ENCODE data around the gene EFR3B.
"Not testable (repeated sequence)": the region's sequence is repeated elsewhere in the genome, so short reads cannot be mapped to it uniquely, and the experiment has no call there.

DNA sequence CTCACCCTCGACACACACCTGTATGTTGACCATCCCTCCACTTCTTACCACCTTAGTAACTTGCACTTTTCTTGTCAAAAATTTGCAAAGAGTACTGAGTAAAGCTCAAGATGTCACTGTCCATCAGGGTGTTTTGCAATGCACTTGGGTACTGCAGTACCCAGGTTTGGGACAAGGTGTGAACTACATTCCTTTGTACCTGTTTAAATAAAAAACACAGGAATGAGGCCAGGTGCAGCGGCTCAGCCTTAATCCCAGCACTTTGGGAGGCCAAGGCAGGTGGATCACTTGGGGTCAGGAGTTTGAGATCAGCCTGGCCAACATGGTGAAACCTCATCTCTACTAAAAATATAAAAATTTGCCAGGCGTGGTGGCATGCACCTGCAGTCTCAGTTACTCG is 98.7 kb downstream of the EFR3B start:
- not testable (repeated sequence) for TF ChIP-seq RCOR1 (conservative IDR thresholded peaks at IDR 0.05; ENCODE audit: low read depth, low read length); TARDBP (IDR thresholded peaks at IDR 0.05; ENCODE audit: borderline replicate concordance); CHD4 (IDR thresholded peaks at IDR 0.05); YBX1 (IDR thresholded peaks at IDR 0.05); POLR2A (IDR thresholded peaks at IDR 0.05; ENCODE audit: low read depth, low read length); SIX5 (IDR thresholded peaks at IDR 0.05; ENCODE audit: low read depth, low read length, severe bottlenecking); EZH2 (IDR thresholded peaks at IDR 0.05; ENCODE audit: borderline replicate concordance, control insufficient read depth, low read depth, low read length)
- TF ChIP-seq, protein P1, sequence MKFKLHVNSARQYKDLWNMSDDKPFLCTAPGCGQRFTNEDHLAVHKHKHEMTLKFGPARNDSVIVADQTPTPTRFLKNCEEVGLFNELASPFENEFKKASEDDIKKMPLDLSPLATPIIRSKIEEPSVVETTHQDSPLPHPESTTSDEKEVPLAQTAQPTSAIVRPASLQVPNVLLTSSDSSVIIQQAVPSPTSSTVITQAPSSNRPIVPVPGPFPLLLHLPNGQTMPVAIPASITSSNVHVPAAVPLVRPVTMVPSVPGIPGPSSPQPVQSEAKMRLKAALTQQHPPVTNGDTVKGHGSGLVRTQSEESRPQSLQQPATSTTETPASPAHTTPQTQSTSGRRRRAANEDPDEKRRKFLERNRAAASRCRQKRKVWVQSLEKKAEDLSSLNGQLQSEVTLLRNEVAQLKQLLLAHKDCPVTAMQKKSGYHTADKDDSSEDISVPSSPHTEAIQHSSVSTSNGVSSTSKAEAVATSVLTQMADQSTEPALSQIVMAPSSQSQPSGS (IDR thresholded peaks at IDR 0.05; ENCODE audit: low read length): not testable (repeated sequence)
- TF ChIP-seq, protein P2, sequence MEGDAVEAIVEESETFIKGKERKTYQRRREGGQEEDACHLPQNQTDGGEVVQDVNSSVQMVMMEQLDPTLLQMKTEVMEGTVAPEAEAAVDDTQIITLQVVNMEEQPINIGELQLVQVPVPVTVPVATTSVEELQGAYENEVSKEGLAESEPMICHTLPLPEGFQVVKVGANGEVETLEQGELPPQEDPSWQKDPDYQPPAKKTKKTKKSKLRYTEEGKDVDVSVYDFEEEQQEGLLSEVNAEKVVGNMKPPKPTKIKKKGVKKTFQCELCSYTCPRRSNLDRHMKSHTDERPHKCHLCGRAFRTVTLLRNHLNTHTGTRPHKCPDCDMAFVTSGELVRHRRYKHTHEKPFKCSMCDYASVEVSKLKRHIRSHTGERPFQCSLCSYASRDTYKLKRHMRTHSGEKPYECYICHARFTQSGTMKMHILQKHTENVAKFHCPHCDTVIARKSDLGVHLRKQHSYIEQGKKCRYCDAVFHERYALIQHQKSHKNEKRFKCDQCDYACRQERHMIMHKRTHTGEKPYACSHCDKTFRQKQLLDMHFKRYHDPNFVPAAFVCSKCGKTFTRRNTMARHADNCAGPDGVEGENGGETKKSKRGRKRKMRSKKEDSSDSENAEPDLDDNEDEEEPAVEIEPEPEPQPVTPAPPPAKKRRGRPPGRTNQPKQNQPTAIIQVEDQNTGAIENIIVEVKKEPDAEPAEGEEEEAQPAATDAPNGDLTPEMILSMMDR (IDR thresholded peaks at IDR 0.05 in 2 of 3, conservative IDR thresholded peaks at IDR 0.05 in 1 of 3; ENCODE audit: control insufficient read depth in 2 of 3, extremely low read depth in 1 of 3, insufficient read depth in 1 of 3, low read depth in 3 of 3, low read length in 3 of 3): not testable (repeated sequence)
- TF ChIP-seq, protein P3, sequence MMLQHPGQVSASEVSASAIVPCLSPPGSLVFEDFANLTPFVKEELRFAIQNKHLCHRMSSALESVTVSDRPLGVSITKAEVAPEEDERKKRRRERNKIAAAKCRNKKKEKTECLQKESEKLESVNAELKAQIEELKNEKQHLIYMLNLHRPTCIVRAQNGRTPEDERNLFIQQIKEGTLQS (IDR thresholded peaks at IDR 0.05; ENCODE audit: borderline replicate concordance, extremely low read depth, low read depth, low read length): not testable (repeated sequence)
